Measurements from ENCODE around the gene KDM6A.
"Not testable (repeated sequence)": the region's sequence is repeated elsewhere in the genome, so short reads cannot be mapped to it uniquely, and the experiment has no call there.

Gene KDM6A

DNA sequence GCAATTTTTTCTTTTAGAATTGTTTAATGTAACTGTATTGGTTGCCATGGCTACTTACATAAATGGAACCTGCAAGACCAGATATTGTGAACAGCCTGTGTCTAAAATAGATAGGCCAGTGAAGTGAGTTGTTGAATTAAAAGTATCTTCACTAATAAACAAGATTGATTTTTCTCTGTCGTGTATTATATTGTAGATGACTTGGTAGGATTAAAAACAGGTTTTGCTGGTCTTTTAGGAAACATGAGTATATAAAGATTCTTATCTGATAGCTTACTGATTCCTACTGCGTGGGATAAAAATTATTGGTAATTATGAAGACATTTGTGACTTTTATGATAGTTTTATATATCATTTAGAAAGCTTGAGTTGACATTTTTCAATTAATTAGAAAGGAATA lies 162.1 kb downstream of the KDM6A start:
- Histone ChIP-seq H3K4me2 (no peak overlapping the region), H4K20me1 (ENCODE audit: insufficient read depth) (no peaks in the 10 kb centered on the region), H3K27ac (no peak overlapping the region), H3K4me1 (ENCODE audit: low read depth, poor library complexity, severe bottlenecking) (no peaks in the 10 kb centered on the region), H3K9ac (no peak overlapping the region), H3K4me3 (IDR thresholded peaks at IDR 0.05; ENCODE audit: insufficient read depth, low read depth, low read length) (no peak overlapping the region), H3K79me2 (ENCODE audit: insufficient read depth, low read depth) (peaks cover 29% of the 10 kb centered on the region; the same call in 1 of the 2 replicates), H2AFZ (ENCODE audit: low read depth) (no peak overlapping the region), H3K36me3 (ENCODE audit: insufficient read depth) (no peaks in the 10 kb centered on the region), H3K27me3 (ENCODE audit: insufficient read depth, low read depth) (no peaks in the 10 kb centered on the region)
- TF ChIP-seq, protein P1, sequence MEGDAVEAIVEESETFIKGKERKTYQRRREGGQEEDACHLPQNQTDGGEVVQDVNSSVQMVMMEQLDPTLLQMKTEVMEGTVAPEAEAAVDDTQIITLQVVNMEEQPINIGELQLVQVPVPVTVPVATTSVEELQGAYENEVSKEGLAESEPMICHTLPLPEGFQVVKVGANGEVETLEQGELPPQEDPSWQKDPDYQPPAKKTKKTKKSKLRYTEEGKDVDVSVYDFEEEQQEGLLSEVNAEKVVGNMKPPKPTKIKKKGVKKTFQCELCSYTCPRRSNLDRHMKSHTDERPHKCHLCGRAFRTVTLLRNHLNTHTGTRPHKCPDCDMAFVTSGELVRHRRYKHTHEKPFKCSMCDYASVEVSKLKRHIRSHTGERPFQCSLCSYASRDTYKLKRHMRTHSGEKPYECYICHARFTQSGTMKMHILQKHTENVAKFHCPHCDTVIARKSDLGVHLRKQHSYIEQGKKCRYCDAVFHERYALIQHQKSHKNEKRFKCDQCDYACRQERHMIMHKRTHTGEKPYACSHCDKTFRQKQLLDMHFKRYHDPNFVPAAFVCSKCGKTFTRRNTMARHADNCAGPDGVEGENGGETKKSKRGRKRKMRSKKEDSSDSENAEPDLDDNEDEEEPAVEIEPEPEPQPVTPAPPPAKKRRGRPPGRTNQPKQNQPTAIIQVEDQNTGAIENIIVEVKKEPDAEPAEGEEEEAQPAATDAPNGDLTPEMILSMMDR (conservative IDR thresholded peaks at IDR 0.05; ENCODE audit: low read depth, low read length), result no peak

DNA sequence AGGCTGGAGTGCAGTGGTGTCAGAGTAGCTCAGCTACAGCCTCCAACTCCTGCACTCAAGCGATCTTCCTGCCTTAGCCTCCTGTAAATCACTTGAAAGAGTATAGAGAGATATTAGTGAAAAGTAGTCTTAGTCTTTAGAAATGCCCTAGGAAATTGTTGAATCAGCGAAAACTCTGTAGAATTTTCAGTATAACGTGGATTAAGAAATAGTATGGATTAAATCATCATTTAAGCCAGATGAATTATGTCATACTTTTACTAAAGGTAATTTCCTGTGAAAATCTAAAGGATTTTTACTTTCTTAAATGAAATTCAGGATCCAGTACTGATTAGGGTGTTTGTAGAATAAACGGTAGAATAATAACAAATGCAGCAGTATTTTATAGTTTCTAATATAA lies 163.2 kb downstream of the KDM6A start:
- Histone ChIP-seq H3K27ac (no peak overlapping the region), H3K36me3 (ENCODE audit: insufficient read depth) (no peaks in the 10 kb centered on the region), H3K4me2 (no peak overlapping the region), H4K20me1 (ENCODE audit: insufficient read depth) (no peaks in the 10 kb centered on the region), H2AFZ (ENCODE audit: low read depth) (no peak overlapping the region), H3K79me2 (ENCODE audit: insufficient read depth, low read depth) (peaks cover 25% of the 10 kb centered on the region; the same call in 1 of the 2 replicates), H3K4me3 (IDR thresholded peaks at IDR 0.05; ENCODE audit: insufficient read depth, low read depth, low read length) (no peak overlapping the region), H3K9ac (no peak overlapping the region), H3K4me1 (ENCODE audit: low read depth, poor library complexity, severe bottlenecking) (no peaks in the 10 kb centered on the region), H3K27me3 (ENCODE audit: insufficient read depth, low read depth) (no peaks in the 10 kb centered on the region)
- TF ChIP-seq, protein P1 (conservative IDR thresholded peaks at IDR 0.05; ENCODE audit: low read depth, low read length), result no peak

- not testable (repeated sequence) for H3K79me2 ChIP-seq (ENCODE audit: insufficient read depth, low read depth); H3K9ac ChIP-seq; H3K27ac ChIP-seq; H2AFZ ChIP-seq (ENCODE audit: low read depth); H3K36me3 ChIP-seq (ENCODE audit: insufficient read depth); H3K4me2 ChIP-seq; H3K27me3 ChIP-seq (ENCODE audit: insufficient read depth, low read depth); H4K20me1 ChIP-seq (ENCODE audit: insufficient read depth); H3K4me1 ChIP-seq (ENCODE audit: low read depth, poor library complexity, severe bottlenecking); H3K4me3 ChIP-seq (IDR thresholded peaks at IDR 0.05; ENCODE audit: insufficient read depth, low read depth, low read length)
Observed at GRCh38 chrX:45040137-45040536, 167.1 kb downstream of the KDM6A start.

GRCh38 chrX:45046417-45046816 lies 173.4 kb downstream of the KDM6A start:
- Histone ChIP-seq H3K79me2 (ENCODE audit: insufficient read depth, low read depth) (0 out of 2 replicates have a peak, but pooled peaks cover 4% of the 10 kb centered on the region), H3K27ac (no peak overlapping the region), H2AFZ (ENCODE audit: low read depth) (no peak overlapping the region), H3K4me2 (no peak overlapping the region), H3K4me1 (ENCODE audit: low read depth, poor library complexity, severe bottlenecking) (peaks cover 3% of the 10 kb centered on the region), H3K27me3 (ENCODE audit: insufficient read depth, low read depth) (no peaks in the 10 kb centered on the region), H4K20me1 (ENCODE audit: insufficient read depth) (no peaks in the 10 kb centered on the region), H3K4me3 (IDR thresholded peaks at IDR 0.05; ENCODE audit: insufficient read depth, low read depth, low read length) (no peak overlapping the region), H3K9ac (no peak overlapping the region), H3K36me3 (ENCODE audit: insufficient read depth) (no peaks in the 10 kb centered on the region)
- TF ChIP-seq, protein P1 (conservative IDR thresholded peaks at IDR 0.05; ENCODE audit: low read depth, low read length), result no peak

- Histone ChIP-seq H4K20me1 (ENCODE audit: insufficient read depth) (no peaks in the 10 kb centered on the region), H3K27ac (no peak overlapping the region), H3K27me3 (ENCODE audit: insufficient read depth, low read depth) (no peaks in the 10 kb centered on the region), H3K9ac (no peak overlapping the region), H3K4me3 (IDR thresholded peaks at IDR 0.05; ENCODE audit: insufficient read depth, low read depth, low read length) (no peak overlapping the region), H3K4me2 (peak overlapping the region; percentile 36; the same call in 1 of the 2 replicates), H3K79me2 (ENCODE audit: insufficient read depth, low read depth) (peaks cover 4% of the 10 kb centered on the region; the same call in 1 of the 2 replicates), H2AFZ (ENCODE audit: low read depth) (no peak overlapping the region), H3K36me3 (ENCODE audit: insufficient read depth) (no peaks in the 10 kb centered on the region), H3K4me1 (ENCODE audit: low read depth, poor library complexity, severe bottlenecking) (peaks cover 3% of the 10 kb centered on the region)
- TF ChIP-seq, protein P1 (conservative IDR thresholded peaks at IDR 0.05; ENCODE audit: low read depth, low read length), result no peak
Observed at GRCh38 chrX:45050558-45050957, 177.6 kb downstream of the KDM6A start.

Measured in KMS-11 (cell line).